ENCODE measurements around the gene LPP. TPM values are rescaled to one million over a fixed set of nuclear protein-coding genes. Genes with fewer than 3 reads are reported as not detected.

LPP gene
- total and polyA plus RNA-seq, 2 donors (not counting 1 experiment from before 2014, with no cell fraction given): 7.6 to 81.7 TPM

- no peaks in the 10 kb centered on the region for H3K36me3 ChIP-seq (replicated peaks in 1 of 2; ENCODE audit: control extremely low read depth in 1 of 2, control insufficient read depth in 1 of 2, extremely low read depth in 1 of 2, insufficient read depth in 2 of 2, low read length in 1 of 2)
- Mint-ChIP-seq H3K4me3 (no peak overlapping the region), H3K9me3 (ENCODE audit: insufficient read depth) (peaks cover 2% of the 10 kb centered on the region), H3K27ac (peak overlapping the region; percentile 7), H3K27me3 (no peaks in the 10 kb centered on the region), H3K4me1 (peaks cover 34% of the 10 kb centered on the region)
- ChIA-PET CTCF (no interaction called here), POLR2A (no interaction called here)
- H3K4me3 ChIP-seq (ENCODE audit: control extremely low read depth in 1 of 5, extremely low read depth in 1 of 5, insufficient read depth in 1 of 5, low read depth in 2 of 5, low read length in 4 of 5): no peak overlapping the region
- no peak overlapping the region for H3K27ac ChIP-seq (ENCODE audit: low read length in 2 of 2)
- peaks cover 15% of the 10 kb centered on the region for H3K79me2 ChIP-seq (ENCODE audit: control insufficient read depth, insufficient read depth, low read length)
- no peaks in the 10 kb centered on the region for H3K9me3 ChIP-seq (ENCODE audit: control extremely low read depth in 1 of 3, control insufficient read depth in 2 of 3, insufficient read depth in 1 of 3, low read length in 2 of 3)
- H3K9ac ChIP-seq (ENCODE audit: low read length): no peak overlapping the region
- no peak for ATAC-seq (ENCODE audit: low read depth)
- H2AFZ ChIP-seq (ENCODE audit: insufficient read depth, low read depth, low read length, poor library complexity, severe bottlenecking): no peak overlapping the region
- H3K4me2 ChIP-seq (replicated peaks; ENCODE audit: low read depth, low read length, poor library complexity, severe bottlenecking): no peak overlapping the region
- DNase-seq: no peak
- intact Hi-C loops (cut with micrococcal nuclease): loop anchor here (2.0 kb wide), 1 partner anchor 16 kb away; no protein-coding TSS in a partner anchor
- no peaks in the 10 kb centered on the region for H3K27me3 ChIP-seq (replicated peaks in 1 of 4; ENCODE audit: control extremely low read depth in 1 of 4, control insufficient read depth in 3 of 4, insufficient read depth in 4 of 4, low read length in 3 of 4)
- TF ChIP-seq EZH2 (IDR thresholded peaks at IDR 0.05; ENCODE audit: borderline replicate concordance, insufficient read depth, low read depth, low read length, poor library complexity, severe bottlenecking): no peak
- TF ChIP-seq, protein P1, sequence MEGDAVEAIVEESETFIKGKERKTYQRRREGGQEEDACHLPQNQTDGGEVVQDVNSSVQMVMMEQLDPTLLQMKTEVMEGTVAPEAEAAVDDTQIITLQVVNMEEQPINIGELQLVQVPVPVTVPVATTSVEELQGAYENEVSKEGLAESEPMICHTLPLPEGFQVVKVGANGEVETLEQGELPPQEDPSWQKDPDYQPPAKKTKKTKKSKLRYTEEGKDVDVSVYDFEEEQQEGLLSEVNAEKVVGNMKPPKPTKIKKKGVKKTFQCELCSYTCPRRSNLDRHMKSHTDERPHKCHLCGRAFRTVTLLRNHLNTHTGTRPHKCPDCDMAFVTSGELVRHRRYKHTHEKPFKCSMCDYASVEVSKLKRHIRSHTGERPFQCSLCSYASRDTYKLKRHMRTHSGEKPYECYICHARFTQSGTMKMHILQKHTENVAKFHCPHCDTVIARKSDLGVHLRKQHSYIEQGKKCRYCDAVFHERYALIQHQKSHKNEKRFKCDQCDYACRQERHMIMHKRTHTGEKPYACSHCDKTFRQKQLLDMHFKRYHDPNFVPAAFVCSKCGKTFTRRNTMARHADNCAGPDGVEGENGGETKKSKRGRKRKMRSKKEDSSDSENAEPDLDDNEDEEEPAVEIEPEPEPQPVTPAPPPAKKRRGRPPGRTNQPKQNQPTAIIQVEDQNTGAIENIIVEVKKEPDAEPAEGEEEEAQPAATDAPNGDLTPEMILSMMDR (IDR thresholded peaks at IDR 0.05): no peak
- peaks cover 0 to 12% of the 10 kb centered on the region in 2 donors for H3K4me1 ChIP-seq (ENCODE audit: control insufficient read depth in 2 of 2, insufficient read depth in 2 of 2, low read length in 2 of 2)
- WGBS (ENCODE audit: insufficient coverage): no CpG with 5 or more reads among the region's 2 CpGs
- no peaks in the 10 kb centered on the region for H4K20me1 ChIP-seq (ENCODE audit: control insufficient read depth, insufficient read depth, low read length, poor library complexity, severe bottlenecking)
Observed at GRCh38 chr3:188473045-188473444, 319.1 kb downstream of the LPP start.

DNA sequence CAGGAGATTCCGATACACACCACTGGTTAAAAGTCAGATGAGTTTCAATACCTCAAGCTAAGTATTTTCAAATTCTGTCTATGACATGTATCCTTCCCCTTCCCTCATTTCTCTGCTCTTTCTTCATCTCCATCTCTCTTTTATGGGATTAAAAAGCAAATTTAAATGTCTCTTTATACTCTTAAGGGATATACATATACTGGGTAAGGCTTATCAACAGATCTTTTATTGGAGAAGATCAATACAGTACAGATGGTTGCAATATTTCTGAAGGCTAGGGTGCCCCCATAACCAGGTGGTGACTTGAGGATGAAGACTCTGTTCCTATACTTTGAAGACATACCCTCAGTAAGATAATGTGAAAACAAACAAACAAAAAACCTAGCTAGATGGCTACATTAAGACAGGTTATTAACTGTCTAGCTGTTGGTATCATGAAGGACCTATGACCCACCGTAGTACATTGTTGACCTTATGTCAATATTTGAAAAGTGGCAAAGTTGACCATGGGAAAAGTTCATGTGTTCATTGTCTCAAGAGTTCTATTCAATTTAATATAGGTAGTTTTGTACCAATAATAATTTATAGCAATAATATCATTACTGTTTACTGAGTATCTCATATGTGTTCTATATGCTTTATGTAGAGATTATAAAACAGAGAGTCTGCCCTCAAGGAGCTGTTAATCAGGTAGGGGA is 319.8 kb downstream of the LPP start:
- no peak for TF ChIP-seq EZH2 (IDR thresholded peaks at IDR 0.05; ENCODE audit: borderline replicate concordance, insufficient read depth, low read depth, low read length, poor library complexity, severe bottlenecking)
- TF ChIP-seq, protein P1 (IDR thresholded peaks at IDR 0.05): no peak
- Histone ChIP-seq H3K9me3 (ENCODE audit: control extremely low read depth in 1 of 3, control insufficient read depth in 2 of 3, insufficient read depth in 1 of 3, low read length in 2 of 3) (no peaks in the 10 kb centered on the region), H3K4me3 (ENCODE audit: control extremely low read depth in 1 of 5, extremely low read depth in 1 of 5, insufficient read depth in 1 of 5, low read depth in 2 of 5, low read length in 4 of 5) (no peak overlapping the region), H3K27ac (ENCODE audit: low read length in 2 of 2) (no peak overlapping the region), H2AFZ (ENCODE audit: insufficient read depth, low read depth, low read length, poor library complexity, severe bottlenecking) (no peak overlapping the region), H3K4me2 (replicated peaks; ENCODE audit: low read depth, low read length, poor library complexity, severe bottlenecking) (no peak overlapping the region), H3K9ac (ENCODE audit: low read length) (no peak overlapping the region), H3K36me3 (replicated peaks in 1 of 2; ENCODE audit: control extremely low read depth in 1 of 2, control insufficient read depth in 1 of 2, extremely low read depth in 1 of 2, insufficient read depth in 2 of 2, low read length in 1 of 2) (no peaks in the 10 kb centered on the region), H3K79me2 (ENCODE audit: control insufficient read depth, insufficient read depth, low read length) (peaks cover 15% of the 10 kb centered on the region), H4K20me1 (ENCODE audit: control insufficient read depth, insufficient read depth, low read length, poor library complexity, severe bottlenecking) (no peaks in the 10 kb centered on the region), H3K4me1 (ENCODE audit: control insufficient read depth in 2 of 2, insufficient read depth in 2 of 2, low read length in 2 of 2) (peaks cover 0 to 12% of the 10 kb centered on the region in 2 donors), H3K27me3 (replicated peaks in 1 of 4; ENCODE audit: control extremely low read depth in 1 of 4, control insufficient read depth in 3 of 4, insufficient read depth in 4 of 4, low read length in 3 of 4) (no peaks in the 10 kb centered on the region)
- Mint-ChIP-seq H3K4me3 (no peak overlapping the region), H3K4me1 (peaks cover 34% of the 10 kb centered on the region), H3K27ac (peak overlapping the region; percentile 7), H3K9me3 (ENCODE audit: insufficient read depth) (peaks cover 2% of the 10 kb centered on the region), H3K27me3 (no peaks in the 10 kb centered on the region)
- intact Hi-C loops (cut with micrococcal nuclease): loop anchor here (2.0 kb wide), 1 partner anchor 17 kb away; no protein-coding TSS in a partner anchor
- WGBS (ENCODE audit: insufficient coverage): no CpG with 5 or more reads among the region's 2 CpGs
- ChIA-PET CTCF (interaction anchor here (1.3 to 1.7 kb wide), 2 partner anchors 8 to 10 kb away, joined by 3 to 5 read pairs; no protein-coding TSS in a partner anchor), POLR2A (no interaction called here)
- no peak for DNase-seq
- ATAC-seq (ENCODE audit: low read depth): no peak
